Measurements from ENCODE around the gene AGAP4.
"Not testable (repeated sequence)": the region's sequence is repeated elsewhere in the genome, so short reads cannot be mapped to it uniquely, and the experiment has no call there.

- not testable (repeated sequence) for TF ChIP-seq CTCF (IDR thresholded peaks at IDR 0.05); EZH2 (IDR thresholded peaks at IDR 0.05; ENCODE audit: borderline replicate concordance, insufficient read depth, low read depth, low read length, poor library complexity, severe bottlenecking)
Observed at GRCh38 chr10:45863632-45864031, 16.3 kb upstream of the AGAP4 start.

Measured in B cell (primary cell).